Astrocyte of the cerebellum (primary cell): ENCODE results near the gene ZNF385C.
A peak's percentile ranks its signal among the peaks of the same experiment; 100 is the strongest.

Experiments used
- DNase-seq: peaks from one replicate; pipeline ENCODE4 v3.0.0-alpha.2; 2011; ENCODE audit warnings: low read depth
- H3K4me3 ChIP-seq: 2 replicates; pipeline ENCODE4 v1.5.1; 2011; ENCODE audit warnings: mild to moderate bottlenecking, low read depth, low read length, moderate library complexity
- CTCF ChIP-seq: IDR thresholded peaks from 2 replicates; pipeline ENCODE4 v1.5.1; 2012; ENCODE audit warnings: low read length, low read depth, moderate library complexity, mild to moderate bottlenecking; ENCODE audit errors: missing control alignments
- in situ Hi-C: cut with HindIII; loops from 2 replicates; pipeline ENCODE4 v1.10.0; 2017; ENCODE audit warnings: low sequenced_read_pairs

The ZNF385C gene

GRCh38 chr17:42111871-42112551 is 13.7 kb upstream of the ZNF385C start:
- TF ChIP-seq CTCF = no peak
- in situ Hi-C loops = loop anchor here (5.0 kb wide), 1 partner anchor 145 kb away; the partner anchor contains the start of gene CNP
- DNase-seq = no peak
- no peak overlapping the region for H3K4me3 ChIP-seq

DNA sequence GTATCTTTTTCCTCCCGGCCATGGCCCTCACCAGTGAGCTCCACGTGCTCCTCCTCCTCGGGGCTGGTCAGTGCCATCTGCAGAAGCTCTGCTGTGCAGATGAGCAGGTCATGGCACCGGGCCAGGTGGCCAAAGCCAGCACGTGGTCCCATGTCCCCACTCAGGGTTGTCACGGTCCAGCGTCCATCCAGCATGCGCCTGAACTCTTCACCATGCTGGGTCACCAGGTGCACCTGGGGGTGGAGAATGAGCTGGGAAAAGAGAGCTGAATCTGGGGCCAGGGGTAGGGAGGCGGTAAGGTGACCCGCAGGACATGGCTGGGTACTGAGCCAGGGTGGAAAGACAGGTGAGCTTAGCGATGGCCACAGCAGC is 13.0 kb upstream of the ZNF385C start:
- no peak for DNase-seq
- no peak for TF ChIP-seq CTCF
- in situ Hi-C loops = loop anchor here (5.0 kb wide), 1 partner anchor 144 kb away; the partner anchor contains the start of gene CNP
- no peak overlapping the region for H3K4me3 ChIP-seq

- no peak for DNase-seq
- no peak overlapping the region for H3K4me3 ChIP-seq
- no peak for TF ChIP-seq CTCF
- in situ Hi-C loops = loop anchor here (5.0 kb wide), 1 partner anchor 143 kb away; the partner anchor contains the start of gene CNP
Observed at GRCh38 chr17:42110301-42111264, 12.3 kb upstream of the ZNF385C start.

- TF ChIP-seq CTCF = no peak
- DNase-seq = no peak
- H3K4me3 ChIP-seq = no peak overlapping the region
- in situ Hi-C loops = no loop called here
Observed at GRCh38 chr17:42109086-42109485, 10.8 kb upstream of the ZNF385C start.

DNA sequence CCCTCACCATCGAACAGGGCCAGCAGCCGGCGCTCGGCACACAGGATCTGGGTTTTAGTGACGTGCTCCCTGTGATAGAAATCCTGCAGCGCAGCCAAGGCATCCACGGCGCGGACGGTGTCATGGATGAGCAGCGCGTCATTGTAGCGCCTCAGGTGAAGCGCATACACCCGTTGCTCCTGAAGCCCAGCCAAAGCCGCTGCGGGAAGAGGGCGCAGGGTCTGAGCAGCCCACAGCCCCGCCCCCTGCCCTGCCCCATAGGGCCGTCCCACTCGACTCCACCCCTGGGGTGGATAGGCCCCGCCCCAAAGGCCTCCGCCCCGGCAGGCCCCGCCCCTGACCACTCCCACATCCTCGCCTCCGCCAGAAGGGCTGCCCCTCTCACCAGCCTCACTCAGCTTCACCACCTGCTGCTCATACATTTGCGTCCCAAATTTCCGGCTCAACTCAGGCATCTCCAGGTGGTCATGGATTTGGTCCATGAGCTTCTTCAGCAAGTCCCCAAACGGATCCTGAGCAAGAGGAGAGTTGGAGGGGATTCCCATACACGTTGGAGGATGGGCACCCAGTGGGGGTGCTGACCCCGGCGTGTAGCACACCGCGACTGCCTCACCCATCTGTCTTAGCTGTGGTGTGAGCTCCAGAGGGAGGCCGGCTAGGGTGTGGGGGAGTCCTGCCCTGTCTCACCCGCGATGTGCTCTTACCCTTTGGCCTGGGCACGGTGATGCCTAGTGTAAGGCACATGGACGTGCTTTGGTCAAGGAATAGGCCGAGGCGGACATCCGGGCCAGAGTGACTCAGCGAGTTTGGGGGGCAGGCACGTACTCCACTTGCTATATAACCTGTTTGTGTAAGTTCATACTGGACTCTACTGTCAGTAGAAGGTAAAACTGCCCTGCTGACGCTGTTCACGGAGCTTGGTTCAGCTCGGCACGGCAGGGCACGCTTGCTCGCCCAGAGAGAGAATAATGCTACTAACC is 9.6 kb upstream of the ZNF385C start:
- in situ Hi-C loops = no loop called here
- no peak for DNase-seq
- H3K4me3 ChIP-seq = peak overlapping the region; percentile 22
- TF ChIP-seq CTCF = no peak

- no peak for TF ChIP-seq CTCF
- DNase-seq = no peak
- peak overlapping the region; percentile 22 for H3K4me3 ChIP-seq
- in situ Hi-C loops = no loop called here
Observed at GRCh38 chr17:42107124-42107523, 8.9 kb upstream of the ZNF385C start.
